H1 (cell line): Measurements from ENCODE around the gene CORO6. TPM values are rescaled to one million over a fixed set of nuclear protein-coding genes. Genes with fewer than 3 reads are reported as not detected.

Experiments used
- BCL11A ChIP-seq, 2 experiments: IDR thresholded peaks; one replicate each; pipeline ENCODE4 v1.6.1; 2011; ENCODE audit warnings: low read depth in 2 of 2, low read length in 2 of 2, mild to moderate bottlenecking in 2 of 2
- CBX8 ChIP-seq: fragments of 300-800, 300-1000 bp; sonication (generic); IDR thresholded peaks from 2 replicates; pipeline ENCODE4 v1.7.1; 2016; ENCODE audit warnings: low read depth, low read length, borderline replicate concordance
- CHD1 ChIP-seq: IDR thresholded peaks from 2 replicates; pipeline ENCODE4 v1.6.1; 2012; ENCODE audit warnings: low read depth, low read length, improper control_type of control experiment
- GTF2F1 ChIP-seq: IDR thresholded peaks from 2 replicates; pipeline ENCODE4 v1.6.1; 2012; ENCODE audit warnings: low read depth, low read length, improper control_type of control experiment, borderline replicate concordance
- JUND ChIP-seq: IDR thresholded peaks from 2 replicates; pipeline ENCODE4 v1.6.1; 2011; ENCODE audit warnings: mild to moderate bottlenecking, improper control_type of control experiment, low read length
- MAFK ChIP-seq: IDR thresholded peaks from 2 replicates; pipeline ENCODE4 v1.6.1; 2012; ENCODE audit warnings: low read depth, mild to moderate bottlenecking, improper control_type of control experiment, low read length
- POU5F1 ChIP-seq: IDR thresholded peaks from 2 replicates; pipeline ENCODE4 v1.6.1; 2011; ENCODE audit warnings: low read depth, mild to moderate bottlenecking, low read length, moderate library complexity
- RAD21 ChIP-seq, 2 experiments: IDR thresholded peaks in 1 of 2; conservative IDR thresholded peaks in 1 of 2; 2 replicates each; pipeline ENCODE4 v1.6.1; 2011; ENCODE audit warnings: low read depth in 2 of 2, low read length in 2 of 2, improper control_type of control experiment in 1 of 2, inconsistent platforms in 1 of 2, mild to moderate bottlenecking in 1 of 2, moderate library complexity in 1 of 2
- polyA plus RNA-seq, 7 experiments: library from polyadenylated mRNA; depleted of rRNA in 3 of 7; stranded (reverse) in 5 of 7; unstranded in 2 of 7; fragments of >200 nt in 5 of 7; fragments of 200-250 nt in 2 of 7; gene quantifications; 1 replicate in 5 of 7; 2 replicates in 1 of 7; 4 replicates in 1 of 7; pipeline versions ENCODE4 v1.2.1 to v1.2.3, GENCODE V29; 2011 to 2013; ENCODE audit warnings: missing spikeins in 2 of 7, mixed read lengths in 2 of 7
- total RNA-seq: library from RNA; stranded (reverse); fragmentation: NEBNext Ultra II Directional; extraction: Animal tissue kit (Norgen Biotek cat#: 25700); gene quantifications from 2 replicates; pipeline ENCODE4 v1.2.1, GENCODE V29; 2021
- TF ChIP-seq, protein P1 (sequence below): IDR thresholded peaks from 2 replicates; pipeline ENCODE4 v1.6.1; 2011; ENCODE audit warnings: low read depth, mild to moderate bottlenecking, low read length; ENCODE audit not compliant: insufficient read depth

Gene CORO6
- total and polyA plus RNA-seq, 2 of the 8 experiments (the other 6 are each of a cell fraction or from before 2014, with no cell fraction given), result 2.5 to 8.6 TPM

DNA sequence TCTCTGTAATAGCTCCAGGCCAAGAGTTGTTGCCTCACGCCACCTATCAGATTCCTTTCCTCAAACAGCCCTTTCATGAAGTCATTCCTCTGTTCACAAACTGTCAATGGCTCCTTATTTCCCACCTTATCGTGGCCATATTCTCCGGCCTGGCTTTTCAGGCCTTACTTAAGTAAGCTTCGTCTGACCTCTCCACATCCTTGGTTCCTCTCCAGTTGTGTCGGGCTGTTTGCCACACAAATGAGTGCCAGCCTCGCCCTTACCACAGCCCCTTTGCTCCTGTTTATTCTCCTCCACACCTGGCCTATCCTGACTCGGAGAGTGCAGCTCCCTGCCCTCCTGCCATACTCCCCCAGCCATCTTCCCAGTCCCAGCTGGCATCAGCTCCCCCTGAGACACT lies 52.2 kb downstream of the CORO6 start (continued):
- TF ChIP-seq, protein P1, sequence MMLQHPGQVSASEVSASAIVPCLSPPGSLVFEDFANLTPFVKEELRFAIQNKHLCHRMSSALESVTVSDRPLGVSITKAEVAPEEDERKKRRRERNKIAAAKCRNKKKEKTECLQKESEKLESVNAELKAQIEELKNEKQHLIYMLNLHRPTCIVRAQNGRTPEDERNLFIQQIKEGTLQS, result no peak
- TF ChIP-seq BCL11A (IDR thresholded peaks at IDR 0.05; ENCODE audit: low read depth in 2 of 2, low read length in 2 of 2), result no peak
- no peak for TF ChIP-seq GTF2F1
- no peak for TF ChIP-seq JUND
- no peak for TF ChIP-seq MAFK
- TF ChIP-seq CBX8, result no peak
- TF ChIP-seq CHD1, result no peak
- no peak for TF ChIP-seq RAD21 (IDR thresholded peaks at IDR 0.05 in 1 of 2, conservative IDR thresholded peaks at IDR 0.05 in 1 of 2; ENCODE audit: low read depth in 2 of 2, low read length in 2 of 2)
- no peak for TF ChIP-seq POU5F1
